Activated CD4-positive, alpha-beta T cell treated with anti-CD3 and anti-CD28 coated beads, Interleukin-2, amount 10 ng/mL, durations not matched to agents 7 days and 5 days (primary cell): ENCODE data around the gene CYBC1. TPM values are rescaled to one million over a fixed set of nuclear protein-coding genes. Genes with fewer than 3 reads are reported as not detected.
A peak's percentile ranks its signal among the peaks of the same experiment; 100 is the strongest.
"Not testable (repeated sequence)": the region's sequence is repeated elsewhere in the genome, so short reads cannot be mapped to it uniquely, and the experiment has no call there.

Experiments used
- CTCF ChIA-PET: fragments of 350-600 bp; sonication (Branson Sonifier 250); formaldehyde crosslinking; loops from one replicate; lab custom pipeline; 2021; ENCODE audit warnings: antibody characterized with exemption; lab: Charles Lee
- POLR2A ChIA-PET: fragments of 350-600 bp; sonication (Branson Sonifier 250); formaldehyde crosslinking; loops from one replicate; lab custom pipeline; 2021; ENCODE audit warnings: antibody characterized with exemption; lab: Charles Lee
- DNase-seq: peaks from one replicate; pipeline ENCODE4 v3.0.0-alpha.2; 2020
- H3K27ac Mint-ChIP-seq: one replicate; pipeline ENCODE4 v1.8.0; 2021; ENCODE audit warnings: mild to moderate bottlenecking, moderate library complexity, mixed read lengths
- H3K27me3 Mint-ChIP-seq: one replicate; pipeline ENCODE4 v1.8.0; 2021; ENCODE audit warnings: mixed read lengths
- H3K36me3 Mint-ChIP-seq: one replicate; pipeline ENCODE4 v1.8.0; 2021; ENCODE audit warnings: low read depth, mixed read lengths
- H3K4me1 Mint-ChIP-seq: one replicate; pipeline ENCODE4 v1.8.0; 2021; ENCODE audit warnings: mixed read lengths
- H3K4me3 Mint-ChIP-seq: one replicate; pipeline ENCODE4 v1.8.0; 2021; ENCODE audit warnings: mild to moderate bottlenecking, moderate library complexity, mixed read lengths
- H3K9me3 Mint-ChIP-seq: one replicate; pipeline ENCODE4 v1.8.0; 2021; ENCODE audit warnings: mixed read lengths
- total RNA-seq, 2 experiments: library from RNA; stranded (reverse); gene quantifications; one replicate each; pipeline ENCODE4 v1.2.3, GENCODE V29; 2021

The CYBC1 gene
- total RNA-seq, 2 experiments from 2014 or later = 300 to 324 TPM

GRCh38 chr17:82468692-82469091, 18.1 kb upstream of the CYBC1 start:
- ChIA-PET POLR2A (no interaction called here), CTCF (no interaction called here)
- H3K27me3 Mint-ChIP-seq = no peaks in the 10 kb centered on the region
- H3K36me3 Mint-ChIP-seq = peaks cover 59% of the 10 kb centered on the region
- no peak for DNase-seq
- peaks cover 26% of the 10 kb centered on the region for H3K4me1 Mint-ChIP-seq
- H3K9me3 Mint-ChIP-seq = no peaks in the 10 kb centered on the region
- H3K27ac Mint-ChIP-seq = peak overlapping the region; percentile 68
- H3K4me3 Mint-ChIP-seq = no peak overlapping the region

GRCh38 chr17:82465023-82465603, 14.6 kb upstream of the CYBC1 start:
- POLR2A ChIA-PET = no interaction called here
- DNase-seq = no peak
- Mint-ChIP-seq H3K9me3 (no peaks in the 10 kb centered on the region), H3K27ac (no peak overlapping the region), H3K27me3 (no peaks in the 10 kb centered on the region), H3K36me3 (peaks cover 76% of the 10 kb centered on the region), H3K4me3 (no peak overlapping the region), H3K4me1 (peaks cover 45% of the 10 kb centered on the region)
- CTCF ChIA-PET = no interaction called here

DNA sequence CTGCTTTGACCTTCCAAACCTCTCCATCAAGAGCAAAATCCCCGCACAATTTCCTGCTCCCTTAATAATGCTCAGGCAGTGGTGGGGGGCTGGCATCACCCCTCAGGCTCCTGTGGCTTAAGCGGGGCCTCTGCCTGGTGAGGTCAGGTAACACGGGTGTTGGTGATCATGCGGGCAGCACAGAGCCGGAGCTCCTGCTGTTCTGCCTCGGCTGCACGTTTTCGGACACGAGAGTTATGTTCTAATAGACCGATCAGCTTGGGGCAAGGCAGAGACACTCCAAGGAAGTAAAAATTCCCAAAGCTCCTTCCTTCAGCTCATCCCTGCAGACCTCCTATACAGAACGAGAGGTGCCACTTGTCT, 14.0 kb upstream of the CYBC1 start:
- DNase-seq = no peak
- Mint-ChIP-seq H3K36me3 (peaks cover 76% of the 10 kb centered on the region), H3K27me3 (no peaks in the 10 kb centered on the region), H3K27ac (no peak overlapping the region), H3K4me3 (no peak overlapping the region), H3K9me3 (no peaks in the 10 kb centered on the region), H3K4me1 (peaks cover 46% of the 10 kb centered on the region)
- POLR2A ChIA-PET = no interaction called here
- CTCF ChIA-PET = interaction anchor here (0.5 kb wide), 1 partner anchor 637 kb away, joined by 4 read pairs; no protein-coding TSS in a partner anchor

DNA sequence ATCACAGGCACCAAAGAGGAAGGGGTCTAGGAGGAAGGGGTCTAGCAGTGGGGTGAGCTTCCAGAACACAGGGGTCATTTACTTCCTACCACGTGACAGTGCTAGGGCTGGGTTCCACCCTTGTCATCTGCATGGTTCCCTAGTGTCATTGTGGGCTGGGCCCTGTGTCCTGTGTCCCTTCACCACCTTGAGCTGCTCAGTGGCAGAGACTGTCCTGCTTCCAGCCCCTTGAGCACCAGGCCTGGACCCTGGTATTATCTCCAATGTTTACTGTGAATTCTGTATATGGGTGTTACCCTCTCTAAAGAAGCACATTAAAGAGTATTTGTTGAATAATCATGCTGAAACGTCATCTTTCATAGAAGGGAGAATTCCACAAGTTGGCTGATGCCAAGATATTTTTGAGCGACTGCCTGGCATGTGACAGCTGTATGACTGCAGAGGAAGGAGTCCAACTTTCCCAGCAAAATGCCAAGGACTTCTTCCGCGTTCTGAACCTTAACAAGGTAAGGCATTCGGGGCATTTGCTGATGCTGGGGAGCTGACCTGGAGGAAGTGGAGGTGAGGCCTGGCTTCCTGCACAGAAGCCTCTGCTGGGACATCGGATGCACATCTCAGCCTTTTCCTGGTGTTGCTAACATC, 13.5 kb upstream of the CYBC1 start:
- Mint-ChIP-seq H3K27ac (no peak overlapping the region), H3K4me3 (no peak overlapping the region), H3K4me1 (peaks cover 51% of the 10 kb centered on the region), H3K27me3 (no peaks in the 10 kb centered on the region), H3K9me3 (no peaks in the 10 kb centered on the region), H3K36me3 (peaks cover 71% of the 10 kb centered on the region)
- CTCF ChIA-PET = interaction anchor here (0.5 kb wide), 1 partner anchor 637 kb away, joined by 4 read pairs; no protein-coding TSS in a partner anchor
- no peak for DNase-seq
- POLR2A ChIA-PET = no interaction called here

DNA sequence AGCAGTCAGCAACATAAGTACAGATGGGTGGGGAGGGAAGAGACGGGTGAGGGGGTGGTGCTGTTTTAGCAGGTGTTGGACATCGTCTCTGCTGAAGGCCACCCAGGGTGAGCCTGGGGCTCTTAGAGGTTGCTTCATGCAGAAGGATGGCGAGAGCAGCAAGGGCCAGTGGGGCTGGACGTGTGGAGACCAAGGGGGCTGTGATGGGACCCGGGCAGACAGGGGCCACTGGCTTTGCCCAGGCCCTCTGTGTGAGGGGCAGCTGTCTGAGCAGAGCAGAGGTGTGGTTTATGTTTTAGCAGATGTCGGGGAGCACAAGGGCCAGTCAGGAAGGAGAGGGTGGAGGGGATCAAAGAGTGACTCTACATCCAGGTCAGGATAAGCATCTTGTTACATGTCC, 12.8 kb upstream of the CYBC1 start:
- no peaks in the 10 kb centered on the region for H3K9me3 Mint-ChIP-seq
- H3K27me3 Mint-ChIP-seq = no peaks in the 10 kb centered on the region
- DNase-seq = no peak
- peaks cover 49% of the 10 kb centered on the region for H3K4me1 Mint-ChIP-seq
- ChIA-PET POLR2A (interaction anchor here (0.7 kb wide), 1 partner anchor 12 kb away, joined by 3 read pairs; no protein-coding TSS in a partner anchor), CTCF (interaction anchor here (0.7 kb wide), 1 partner anchor 32 kb away, joined by 3 read pairs; no protein-coding TSS in a partner anchor)
- H3K36me3 Mint-ChIP-seq = peaks cover 64% of the 10 kb centered on the region
- H3K4me3 Mint-ChIP-seq = no peak overlapping the region
- no peak overlapping the region for H3K27ac Mint-ChIP-seq

DNA sequence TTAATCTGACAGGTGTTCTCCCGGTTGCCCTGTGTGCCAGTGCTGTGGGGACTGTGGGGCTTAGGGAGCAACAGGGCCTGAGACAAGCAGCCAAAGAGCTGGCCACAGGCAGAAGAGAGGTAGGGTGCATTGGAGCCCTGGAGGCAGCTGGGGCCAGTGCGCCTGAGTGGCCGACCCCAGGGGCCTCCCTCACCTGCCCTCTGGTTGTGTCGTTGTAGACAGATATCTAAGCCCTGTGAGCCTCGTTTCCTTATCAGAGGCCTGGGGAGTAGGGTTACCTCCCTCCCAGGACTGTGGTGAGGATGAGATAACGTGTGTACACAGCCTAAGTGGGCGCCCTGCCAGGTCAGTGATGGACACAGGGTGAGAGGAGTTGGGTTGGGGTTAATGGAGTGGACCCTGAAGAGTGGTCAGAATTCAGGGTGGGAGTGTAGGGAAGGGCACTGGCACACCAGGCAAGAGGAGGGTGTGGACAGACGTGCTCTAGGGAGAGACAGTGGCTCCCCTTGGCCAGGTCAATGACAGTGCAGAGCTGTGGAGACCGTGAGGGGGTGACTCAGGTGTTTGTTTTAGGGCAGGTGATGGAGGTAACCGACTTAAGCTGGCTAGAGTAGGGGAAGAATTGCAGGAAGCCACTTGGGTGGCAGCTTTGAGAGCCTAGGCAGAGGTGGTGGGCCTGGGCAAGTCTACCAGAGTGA, 11.4 kb upstream of the CYBC1 start:
- ChIA-PET POLR2A (no interaction called here), CTCF (no interaction called here)
- DNase-seq = no peak
- Mint-ChIP-seq H3K9me3 (no peaks in the 10 kb centered on the region), H3K4me1 (peaks cover 60% of the 10 kb centered on the region), H3K36me3 (peaks cover 65% of the 10 kb centered on the region), H3K27me3 (no peaks in the 10 kb centered on the region), H3K27ac (no peak overlapping the region), H3K4me3 (peak overlapping the region; percentile 6)

DNA sequence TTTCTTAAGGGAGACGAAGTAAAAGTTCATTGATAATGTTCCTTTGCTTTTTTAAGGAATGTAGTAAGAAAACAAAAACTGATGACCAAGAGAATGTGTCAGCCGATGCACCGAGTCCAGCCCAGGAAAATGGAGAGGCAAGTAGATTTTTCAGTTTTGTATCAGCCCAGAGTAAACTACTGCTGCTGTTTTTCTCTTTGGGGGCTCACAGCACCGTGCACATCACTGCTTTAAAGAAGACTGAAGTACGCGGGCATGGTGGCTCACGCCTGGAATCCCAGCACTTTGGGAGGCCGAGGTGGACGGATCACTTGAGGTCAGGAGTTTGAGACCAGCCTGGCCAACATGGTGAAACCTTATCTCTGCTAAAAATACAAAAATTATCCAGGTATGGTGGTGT, 9.4 kb upstream of the CYBC1 start:
- H3K4me1 Mint-ChIP-seq = peaks cover 59% of the 10 kb centered on the region

GRCh38 chr17:82458885-82459424, 8.4 kb upstream of the CYBC1 start:
- peak overlapping the region; percentile 86 for H3K27ac Mint-ChIP-seq
- ChIA-PET CTCF (no interaction called here), POLR2A (no interaction called here)
- peaks cover 5% of the 10 kb centered on the region for H3K9me3 Mint-ChIP-seq
- H3K36me3 Mint-ChIP-seq = peaks cover 46% of the 10 kb centered on the region
- H3K27me3 Mint-ChIP-seq = no peaks in the 10 kb centered on the region
- peaks cover 49% of the 10 kb centered on the region for H3K4me1 Mint-ChIP-seq
- H3K4me3 Mint-ChIP-seq = peak overlapping the region; percentile 94
- DNase-seq = peak; percentile 47

More for the DNA sequence above, 9.4 kb upstream of the CYBC1 start:
- H3K27me3 Mint-ChIP-seq, H3K27ac Mint-ChIP-seq, POLR2A ChIA-PET, H3K9me3 Mint-ChIP-seq, DNase-seq: not testable (repeated sequence)
- H3K4me3 Mint-ChIP-seq = peak overlapping the region; percentile 94
- H3K36me3 Mint-ChIP-seq = peaks cover 51% of the 10 kb centered on the region
- CTCF ChIA-PET = interaction anchor here (1.0 to 1.3 kb wide), 2 partner anchors 14 to 36 kb away, joined by 3 to 7 read pairs; no protein-coding TSS in a partner anchor

GRCh38 chr17:82458179-82458884, 7.8 kb upstream of the CYBC1 start, which contains the start of gene NARF:
Gene NARF, plus strand, starts transcription at chr17:82458741. Its CDS starts 63 bp downstream, at chr17:82458804.
- DNase-seq = peak; percentile 98
- Mint-ChIP-seq H3K27me3 (no peaks in the 10 kb centered on the region), H3K27ac (peak within 1 kb of the TSS; percentile 93), H3K4me3 (peak within 1 kb of the TSS; percentile 94), H3K9me3 (peaks cover 5% of the 10 kb centered on the region), H3K36me3 (peaks cover 44% of the 10 kb centered on the region), H3K4me1 (peaks cover 43% of the 10 kb centered on the region)
- ChIA-PET POLR2A (interaction anchor here (1.0 kb wide), 1 partner anchor 12 kb away, joined by 3 read pairs; no protein-coding TSS in a partner anchor), CTCF (no interaction called here)

DNA sequence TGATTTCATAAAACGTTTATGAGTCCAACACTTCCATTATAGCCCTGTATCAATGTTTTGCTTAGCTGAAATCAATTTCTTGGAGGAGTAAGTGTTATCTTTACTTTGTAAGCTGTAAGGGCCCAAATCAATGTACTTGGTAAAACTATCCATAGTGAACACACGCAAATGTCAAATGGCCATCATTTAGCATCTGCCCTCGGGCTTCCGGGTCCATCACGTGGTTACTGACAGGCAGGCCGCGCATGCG, 7.3 kb upstream of the CYBC1 start:
- CTCF ChIA-PET = no interaction called here
- peaks cover 8% of the 10 kb centered on the region for H3K9me3 Mint-ChIP-seq
- peak overlapping the region; percentile 93 for H3K27ac Mint-ChIP-seq
- POLR2A ChIA-PET = interaction anchor here (1.0 kb wide), 1 partner anchor 11 kb away, joined by 3 read pairs; no protein-coding TSS in a partner anchor
- no peak for DNase-seq
- H3K4me3 Mint-ChIP-seq = peak overlapping the region; percentile 94
- H3K4me1 Mint-ChIP-seq = peaks cover 41% of the 10 kb centered on the region
- H3K36me3 Mint-ChIP-seq = peaks cover 43% of the 10 kb centered on the region
- no peaks in the 10 kb centered on the region for H3K27me3 Mint-ChIP-seq

- Mint-ChIP-seq H3K27ac (peak overlapping the region; percentile 93), H3K27me3 (no peaks in the 10 kb centered on the region), H3K9me3 (peaks cover 8% of the 10 kb centered on the region), H3K4me1 (peaks cover 39% of the 10 kb centered on the region), H3K4me3 (peak overlapping the region; percentile 94), H3K36me3 (peaks cover 40% of the 10 kb centered on the region)
- ChIA-PET CTCF (interaction anchor here (1.6 kb wide), 1 partner anchor 39 kb away, joined by 4 read pairs; no protein-coding TSS in a partner anchor), POLR2A (interaction anchor here (1.0 kb wide), 1 partner anchor 11 kb away, joined by 3 read pairs; no protein-coding TSS in a partner anchor)
- no peak for DNase-seq
Measured at GRCh38 chr17:82457073-82457928, 6.7 kb upstream of the CYBC1 start.
